Activated CD8-positive, alpha-beta memory T cell treated with anti-CD3 and anti-CD28 coated beads, Interleukin-2, amount 50 U/mL, for 24 hours (primary cell): ENCODE measurements around the gene NFATC1.

Source experiments
- DNase-seq: peaks from one replicate; pipeline ENCODE4 v3.0.0-alpha.2; 2020; ENCODE audit errors: extremely low read depth

The NFATC1 gene

DNA sequence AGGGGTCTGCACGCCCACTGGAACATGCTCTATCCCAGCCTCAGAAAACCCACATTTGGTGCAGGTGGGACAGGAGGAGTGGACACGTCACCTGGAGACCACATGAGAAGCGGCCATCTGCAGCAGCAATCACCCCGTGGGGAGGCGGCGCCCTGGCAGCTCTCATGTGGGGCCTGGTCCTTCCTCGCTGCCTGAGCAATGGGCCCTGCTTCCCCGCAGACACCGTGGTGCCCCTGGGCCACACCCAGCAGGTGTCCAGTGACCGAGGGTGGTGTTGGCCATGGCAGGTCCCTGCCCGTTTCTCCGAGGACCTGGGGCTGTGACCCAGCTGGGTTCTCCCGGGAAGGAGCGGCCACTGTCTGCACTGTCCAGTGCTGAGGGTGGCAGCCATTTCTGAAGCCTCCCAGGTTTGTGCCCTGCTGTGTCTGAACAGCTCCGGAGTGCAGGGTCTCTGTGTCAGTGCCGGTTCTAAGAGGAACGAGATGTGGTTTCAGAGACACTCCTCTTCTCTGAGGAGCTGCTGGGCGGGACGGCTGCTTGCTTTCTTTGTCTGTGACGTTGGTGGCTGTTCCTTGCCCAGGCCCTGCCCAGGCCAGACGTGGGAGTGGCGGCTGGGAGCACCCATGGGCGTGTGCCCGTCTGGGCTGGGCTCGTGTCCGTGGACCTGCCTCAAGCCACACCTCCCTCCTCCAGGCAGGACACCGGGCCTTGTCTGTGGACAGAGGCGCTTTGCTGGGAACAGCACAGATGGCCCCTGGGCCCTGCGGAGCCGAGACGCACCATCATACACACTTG lies 44.8 kb downstream of the NFATC1 start:
- no peak for DNase-seq

DNA sequence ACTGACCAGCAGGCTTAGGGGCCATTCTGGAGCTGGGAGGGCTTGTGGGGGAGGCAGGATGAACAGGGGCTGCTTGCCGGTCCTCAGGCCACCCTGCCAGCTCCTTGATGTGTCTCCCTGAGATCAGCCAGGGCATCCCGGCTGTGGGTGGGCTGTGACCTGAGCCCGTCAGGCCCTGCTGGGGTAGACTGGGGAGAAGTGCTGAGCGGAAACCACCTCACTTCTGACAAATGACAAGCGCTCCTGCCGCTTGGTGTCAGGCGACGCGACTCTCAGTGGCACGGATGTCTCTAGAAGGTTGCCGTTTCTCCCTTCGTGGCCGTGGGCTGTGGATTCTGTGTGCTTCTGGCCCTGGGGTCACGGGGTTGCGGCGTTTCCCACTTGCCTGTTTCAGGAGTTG lies 45.7 kb downstream of the NFATC1 start:
- no peak for DNase-seq

DNA sequence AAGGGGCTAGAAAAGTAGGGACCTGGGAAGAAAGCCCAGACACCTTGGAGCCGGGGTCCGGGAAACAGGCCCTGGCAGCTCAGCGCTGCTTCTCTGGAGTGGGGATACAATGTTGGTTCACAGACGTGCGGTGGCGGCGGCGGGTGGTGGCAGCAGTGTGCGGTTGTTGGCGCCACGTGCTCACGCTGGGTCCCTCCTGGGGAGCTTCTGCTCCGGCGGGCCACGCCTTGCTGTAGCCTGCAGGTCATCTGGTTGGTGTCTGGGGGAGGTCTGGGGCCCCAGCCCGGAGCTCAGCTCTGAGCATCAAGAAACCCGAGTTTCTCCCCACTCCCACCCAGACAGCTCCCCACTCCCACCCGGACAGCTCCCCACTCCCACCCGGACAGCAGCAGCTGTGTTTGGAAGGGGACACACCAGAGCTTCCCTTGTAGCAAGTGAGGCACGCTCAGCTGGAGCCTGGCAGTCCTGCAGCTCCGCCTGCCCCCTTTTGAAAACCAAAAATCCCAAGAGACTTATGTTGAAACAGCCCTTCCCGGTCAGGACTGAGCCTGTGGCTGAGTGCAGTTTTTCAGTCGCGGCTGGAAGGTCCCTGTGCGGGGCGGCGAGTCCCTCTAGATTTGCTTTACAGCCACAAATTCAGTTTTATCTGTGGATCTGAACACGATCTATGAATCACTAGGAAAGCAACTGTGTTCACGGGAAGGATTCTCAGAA lies 46.9 kb downstream of the NFATC1 start:
- DNase-seq: no peak

DNA sequence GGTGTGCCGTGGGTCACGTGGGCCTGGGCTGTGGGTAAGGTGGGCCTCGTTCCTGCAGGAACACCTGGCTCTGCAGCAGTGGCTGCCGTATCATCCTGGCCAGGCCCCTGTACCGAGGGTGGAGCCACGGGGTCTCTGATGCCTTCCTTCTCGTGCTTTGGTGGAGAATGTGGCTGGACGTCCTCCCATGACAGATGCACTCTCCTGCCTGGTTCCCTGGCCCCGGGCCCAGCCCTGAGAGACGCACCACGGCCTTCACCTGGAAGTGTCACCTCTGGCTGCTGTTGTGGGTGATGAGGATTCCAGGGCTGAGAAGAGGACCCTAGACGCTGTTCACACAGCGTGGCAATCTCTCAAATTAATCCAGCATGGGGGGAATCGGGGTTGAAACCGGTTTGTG lies 49.5 kb downstream of the NFATC1 start:
- DNase-seq: no peak

DNA sequence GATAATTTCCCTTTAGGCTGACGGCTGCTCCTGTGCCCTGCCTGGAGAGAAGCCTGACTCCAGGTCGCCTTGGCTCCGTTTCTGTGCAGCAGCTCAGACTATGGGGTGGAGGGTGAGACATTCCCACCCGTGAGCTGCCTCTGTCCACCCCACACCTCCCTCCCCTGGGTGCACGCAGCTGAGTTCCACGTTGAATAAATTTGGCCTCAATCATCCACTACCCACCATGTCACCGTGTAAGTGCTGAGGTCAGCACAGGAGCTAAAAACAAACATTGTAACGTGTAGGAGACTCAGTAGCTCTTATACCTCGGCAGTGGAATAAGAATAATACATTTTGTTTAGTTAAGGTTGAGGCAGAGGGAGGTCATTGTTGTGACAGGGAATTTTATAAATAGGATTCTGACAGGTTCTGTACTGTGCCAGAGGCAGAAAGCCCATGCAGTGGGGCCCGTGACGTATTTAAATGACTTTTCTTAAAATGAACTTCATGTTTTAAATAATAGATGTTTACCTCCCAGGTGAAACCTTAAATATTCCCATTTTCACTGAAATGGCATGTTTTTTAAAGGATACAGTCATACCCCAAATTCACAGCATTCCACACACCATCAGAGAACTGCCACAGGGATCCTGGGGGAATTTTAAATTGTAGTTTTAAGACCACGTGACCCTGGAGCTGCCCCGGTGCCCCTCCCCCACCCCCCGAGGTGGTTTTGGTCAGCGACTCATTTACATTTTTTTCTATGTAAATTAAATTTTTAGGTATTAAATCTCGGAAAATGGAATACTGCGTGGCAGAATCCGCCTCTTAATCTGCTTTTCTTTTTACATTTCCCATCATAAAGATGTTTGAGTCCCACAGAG lies 50.2 kb downstream of the NFATC1 start:
- DNase-seq: no peak

DNA sequence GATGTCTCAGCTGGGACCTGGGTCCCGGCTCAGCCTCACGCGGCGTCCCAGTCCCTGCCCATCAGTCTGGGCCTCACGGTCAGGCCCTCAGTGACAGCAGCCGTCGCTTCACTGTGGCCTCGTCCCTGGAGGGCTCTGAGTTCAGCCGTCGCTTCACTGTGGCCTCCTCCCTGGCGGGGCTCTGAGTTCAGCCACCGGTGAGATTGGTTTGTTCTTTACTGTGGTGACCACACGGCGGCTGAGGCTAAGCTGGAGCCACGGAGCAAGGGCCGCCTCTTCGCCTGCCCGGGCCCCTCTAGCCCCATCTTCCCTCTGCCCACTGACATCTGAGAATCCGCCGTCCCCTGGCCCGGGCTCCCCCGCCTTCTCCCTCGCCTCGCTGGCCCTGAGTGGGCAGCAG lies 51.2 kb downstream of the NFATC1 start:
- DNase-seq: no peak

DNA sequence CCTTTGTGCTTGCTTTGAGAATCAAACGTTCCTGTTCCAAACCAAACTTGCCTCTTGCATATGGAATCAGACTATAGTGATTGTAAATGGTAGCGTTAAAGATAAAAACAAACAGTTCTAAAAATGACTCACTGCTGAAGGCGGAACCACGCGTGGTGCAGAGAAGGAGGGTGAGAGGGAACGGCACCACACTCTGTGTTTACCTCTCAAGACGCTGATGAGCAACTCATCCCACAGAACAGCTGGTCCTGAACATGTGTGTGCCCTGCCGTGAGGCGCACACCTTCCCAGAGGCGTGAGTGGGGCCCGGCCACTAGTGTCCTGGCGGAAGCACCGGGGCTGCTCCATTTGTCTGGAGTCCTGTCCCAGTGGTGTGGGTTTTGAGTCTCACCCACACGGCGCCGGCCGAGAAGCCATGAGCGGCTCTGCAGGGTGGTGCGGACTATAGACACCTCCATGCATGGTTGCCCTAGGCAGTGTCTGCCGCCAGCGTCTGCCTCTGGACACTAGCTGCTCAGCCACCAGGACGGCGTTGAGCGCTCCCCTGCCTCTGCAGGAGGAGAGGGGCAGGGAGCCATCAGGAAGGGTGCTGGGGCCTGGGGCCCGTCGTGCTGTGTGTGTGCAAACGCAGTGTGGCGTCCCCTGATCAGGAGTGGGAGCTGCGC lies 52.1 kb downstream of the NFATC1 start:
- no peak for DNase-seq

DNA sequence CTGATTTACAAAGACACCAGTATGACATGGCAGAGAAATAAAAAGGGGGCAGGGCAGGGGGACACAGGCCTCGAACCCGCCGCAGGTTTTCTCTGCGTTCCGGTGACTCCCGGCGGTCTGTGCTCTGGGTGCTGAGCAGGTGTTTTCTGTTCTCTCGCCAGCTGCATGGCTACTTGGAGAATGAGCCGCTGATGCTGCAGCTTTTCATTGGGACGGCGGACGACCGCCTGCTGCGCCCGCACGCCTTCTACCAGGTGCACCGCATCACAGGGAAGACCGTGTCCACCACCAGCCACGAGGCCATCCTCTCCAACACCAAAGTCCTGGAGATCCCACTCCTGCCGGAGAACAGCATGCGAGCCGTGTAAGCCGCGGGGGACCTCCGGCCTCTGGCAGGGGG lies 52.9 kb downstream of the NFATC1 start:
- DNase-seq: no peak

DNA sequence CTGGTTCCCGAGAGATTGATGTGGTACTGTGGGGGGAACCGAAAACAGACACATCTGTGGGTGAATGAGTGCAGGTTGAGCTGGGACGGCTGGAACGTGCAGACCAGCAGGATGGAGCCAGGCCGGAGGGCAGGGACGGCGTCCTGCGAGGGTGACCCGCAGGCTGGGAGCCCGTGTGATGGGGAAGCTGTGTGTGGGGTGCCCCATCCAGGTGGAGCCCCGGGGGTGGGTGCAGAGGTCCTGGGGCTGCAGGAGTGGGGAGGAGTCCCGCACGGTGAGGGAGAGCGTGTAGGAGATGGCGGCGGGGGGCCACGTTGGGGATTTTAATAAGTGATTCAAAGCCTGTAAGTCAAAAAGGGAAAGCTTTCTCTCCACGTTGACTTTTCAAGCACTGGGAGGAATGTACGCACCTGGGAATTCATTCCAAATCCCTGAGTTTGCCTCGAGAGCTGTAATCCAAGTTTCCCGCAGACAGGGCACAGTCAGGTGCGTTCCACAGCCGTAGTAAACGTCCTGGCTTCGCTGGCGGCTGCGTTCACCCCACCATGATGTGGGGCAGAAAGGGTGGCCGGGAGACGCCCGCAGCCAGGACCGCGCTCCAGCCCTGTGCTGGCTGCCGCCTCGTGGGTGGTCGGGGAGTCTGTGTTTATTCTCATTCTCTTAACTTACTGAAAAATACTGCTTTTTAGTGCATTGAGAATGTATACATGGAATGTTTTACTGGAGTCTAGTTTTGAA lies 54.0 kb downstream of the NFATC1 start:
- no peak for DNase-seq

DNA sequence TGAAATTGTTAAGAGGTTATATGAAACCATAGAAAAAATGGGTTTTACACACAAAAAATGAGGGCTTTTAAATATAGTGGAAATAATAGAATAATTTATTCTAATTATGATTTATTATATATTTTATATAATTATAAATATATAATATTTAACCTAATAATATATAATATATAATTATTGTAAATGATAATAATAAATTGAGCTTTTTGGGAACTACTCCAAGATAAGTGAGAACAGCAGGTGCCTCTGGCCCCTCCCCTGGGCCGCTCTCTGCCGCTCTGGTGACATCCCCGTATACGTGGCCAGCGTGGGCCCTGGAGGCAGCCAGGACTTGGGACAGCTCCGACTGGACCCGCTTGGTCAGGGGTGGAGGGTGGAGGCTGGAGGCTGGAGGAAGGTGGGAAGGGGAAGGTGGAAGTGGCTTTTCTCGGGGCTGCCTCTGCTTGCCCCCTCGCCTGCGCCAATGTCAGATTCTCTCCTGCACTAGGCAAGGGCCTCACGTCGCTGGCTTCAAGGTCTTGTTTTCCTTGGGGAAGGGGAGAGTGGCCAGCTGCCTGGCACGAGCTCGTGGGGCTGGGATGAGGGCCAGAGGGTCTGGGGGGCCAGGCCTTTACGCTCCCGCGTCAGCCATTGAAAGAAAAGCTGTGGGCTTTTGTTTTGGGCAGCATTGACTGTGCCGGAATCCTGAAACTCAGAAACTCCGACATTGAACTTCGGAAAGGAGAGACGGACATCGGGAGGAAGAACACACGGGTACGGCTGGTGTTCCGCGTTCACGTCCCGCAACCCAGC lies 54.8 kb downstream of the NFATC1 start:
- DNase-seq: no peak

DNA sequence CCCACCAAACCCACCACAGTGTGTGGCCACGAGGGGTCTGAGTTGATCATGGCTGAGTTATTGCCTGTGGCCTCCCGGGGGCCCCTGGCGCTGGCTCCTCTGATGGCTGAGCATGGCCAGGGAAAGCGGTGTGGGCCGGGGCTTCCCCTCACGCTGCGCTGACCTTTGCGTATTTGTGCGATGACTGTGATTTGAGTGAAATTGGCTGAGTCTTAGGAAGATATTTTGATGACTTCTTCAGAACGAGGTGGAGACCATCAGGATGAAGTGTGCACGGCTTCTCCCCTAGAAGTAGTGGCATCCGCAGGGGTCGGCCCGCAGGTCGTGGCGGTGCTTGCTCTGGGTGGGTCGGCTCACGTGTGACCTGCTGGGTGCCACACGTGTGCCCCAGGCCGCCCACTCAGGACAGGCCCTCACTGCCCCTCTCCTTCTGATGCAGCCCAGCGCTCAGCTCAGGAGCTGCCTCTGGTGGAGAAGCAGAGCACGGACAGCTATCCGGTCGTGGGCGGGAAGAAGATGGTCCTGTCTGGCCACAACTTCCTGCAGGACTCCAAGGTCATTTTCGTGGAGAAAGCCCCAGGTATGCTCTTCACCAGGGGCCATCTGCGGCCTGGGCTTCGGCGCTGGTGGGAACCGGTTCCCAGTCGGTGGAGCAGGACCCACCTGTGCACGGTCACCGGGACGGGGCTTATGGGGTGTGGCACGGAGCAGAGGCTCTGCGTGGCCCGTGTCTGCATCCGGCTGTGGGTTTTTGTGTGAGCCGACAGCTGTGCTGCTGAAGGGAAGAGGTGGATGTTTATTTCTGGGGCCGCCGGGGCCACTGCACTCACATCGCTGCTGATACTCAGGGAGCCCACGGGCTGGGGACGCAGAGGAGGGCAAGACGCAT lies 55.8 kb downstream of the NFATC1 start:
- DNase-seq: no peak

DNA sequence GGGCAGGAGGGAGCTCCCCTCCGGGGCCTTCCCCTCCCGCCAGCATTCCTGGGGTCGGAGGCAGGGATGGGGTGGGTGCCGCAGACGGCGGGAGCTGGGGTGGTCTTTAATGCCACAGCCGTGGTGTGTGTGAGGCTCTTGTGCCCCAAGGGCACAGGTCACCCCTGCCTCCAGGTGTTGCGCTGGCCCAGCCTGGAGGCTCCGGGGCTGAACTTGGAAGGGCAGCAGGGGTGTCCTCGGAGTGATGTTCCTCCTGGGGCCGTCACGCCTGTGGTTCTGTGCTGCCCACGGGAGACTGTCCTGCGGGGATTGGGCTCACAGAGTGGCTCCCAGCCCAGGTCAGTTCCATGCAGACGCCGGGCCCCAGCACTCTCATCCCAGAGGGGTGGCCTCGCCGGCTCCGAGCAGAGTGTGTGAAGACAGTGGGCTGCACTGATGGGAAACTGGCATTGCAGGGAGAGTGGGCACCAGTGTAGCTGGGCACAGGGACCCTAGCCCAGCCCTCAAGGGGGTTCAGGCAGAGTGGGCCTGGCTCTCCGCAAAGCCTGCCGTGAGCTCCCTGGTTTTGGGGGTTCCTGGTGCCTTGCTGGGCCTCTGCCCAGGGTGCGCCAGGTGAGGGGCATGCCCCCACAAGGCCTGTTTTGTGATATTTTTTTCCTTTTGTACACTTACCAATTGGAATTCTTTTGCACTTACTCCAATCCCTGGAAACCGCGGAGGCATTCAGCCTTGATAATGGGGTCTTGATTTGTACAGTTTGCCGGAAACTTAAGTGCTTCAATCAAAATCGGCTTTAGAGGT lies 56.7 kb downstream of the NFATC1 start:
- DNase-seq: no peak

DNA sequence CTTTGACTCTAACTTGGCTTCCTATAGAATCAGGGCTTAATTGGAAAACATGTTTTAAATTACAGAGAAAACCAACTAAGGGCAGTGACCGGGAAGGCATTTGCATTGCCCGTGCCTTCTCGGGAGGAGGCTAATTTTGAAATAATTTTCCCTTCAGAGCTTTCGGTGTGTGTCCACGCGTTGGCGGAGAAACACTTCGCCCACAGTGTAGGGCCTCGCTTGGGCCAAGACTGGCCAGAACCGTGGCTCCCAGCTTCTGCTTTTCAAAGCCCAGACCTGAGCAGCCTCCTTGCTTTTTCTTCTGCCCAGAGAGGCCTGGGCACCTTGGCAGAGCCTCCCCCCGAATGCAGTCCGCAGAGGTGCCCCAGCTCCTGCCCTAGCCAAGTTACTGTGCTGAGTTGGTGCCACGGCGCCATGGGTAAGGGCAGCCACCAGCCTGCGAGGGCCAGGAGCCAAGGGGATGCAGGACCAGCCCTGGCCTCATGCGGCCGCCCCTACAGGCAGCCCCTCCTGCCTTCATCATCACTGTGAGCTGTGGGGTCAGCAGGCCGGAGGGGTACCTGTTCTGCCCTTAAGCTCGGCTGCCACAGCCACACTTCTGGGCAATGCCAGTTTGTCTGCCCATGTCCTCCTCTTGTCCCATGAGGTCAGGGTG lies 57.4 kb downstream of the NFATC1 start:
- DNase-seq: no peak

DNA sequence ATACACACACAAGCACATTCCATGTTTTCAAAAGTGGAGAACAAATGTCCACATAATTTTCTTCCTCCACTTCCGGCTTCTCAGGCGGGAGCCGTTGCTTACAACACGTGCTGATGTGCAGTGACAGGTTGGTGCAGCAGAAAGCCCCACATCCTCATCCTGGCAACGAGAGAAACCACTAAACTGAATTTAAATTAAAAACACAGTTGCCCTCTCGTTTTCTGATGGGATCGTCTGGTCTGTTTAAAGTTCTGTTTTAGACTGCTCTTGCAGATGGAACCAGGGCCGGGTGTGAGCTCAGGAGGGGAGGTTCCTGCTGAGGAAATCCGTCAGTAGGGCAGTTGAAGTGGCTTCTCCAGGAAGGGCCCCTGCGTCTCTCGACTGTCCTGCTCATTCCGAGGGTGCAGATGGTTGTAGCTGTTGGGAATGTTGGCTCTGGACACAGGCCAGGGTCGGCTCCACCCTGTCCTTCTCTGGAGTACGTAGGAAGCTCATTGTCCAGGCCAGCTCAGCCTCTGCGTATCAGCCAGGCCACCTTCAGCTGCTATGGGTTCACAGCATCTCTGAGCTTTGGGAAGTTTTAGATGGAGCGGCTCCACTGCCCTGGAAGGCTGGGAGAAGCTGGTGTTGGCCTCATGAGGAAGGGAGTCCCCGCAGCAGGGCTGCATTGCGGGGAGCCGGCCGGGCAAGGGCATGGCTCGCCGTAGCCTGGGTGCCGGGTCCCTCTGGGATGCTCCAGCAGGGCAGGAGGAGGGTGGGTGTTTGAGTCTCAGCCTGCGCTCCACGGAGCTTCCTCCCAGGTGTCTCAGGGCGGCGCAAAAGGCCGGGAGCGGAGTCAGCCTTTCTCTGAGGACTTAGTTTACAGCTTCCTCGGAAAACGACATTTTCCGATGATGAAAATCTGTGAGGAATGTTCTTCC lies 58.3 kb downstream of the NFATC1 start:
- DNase-seq: no peak

DNA sequence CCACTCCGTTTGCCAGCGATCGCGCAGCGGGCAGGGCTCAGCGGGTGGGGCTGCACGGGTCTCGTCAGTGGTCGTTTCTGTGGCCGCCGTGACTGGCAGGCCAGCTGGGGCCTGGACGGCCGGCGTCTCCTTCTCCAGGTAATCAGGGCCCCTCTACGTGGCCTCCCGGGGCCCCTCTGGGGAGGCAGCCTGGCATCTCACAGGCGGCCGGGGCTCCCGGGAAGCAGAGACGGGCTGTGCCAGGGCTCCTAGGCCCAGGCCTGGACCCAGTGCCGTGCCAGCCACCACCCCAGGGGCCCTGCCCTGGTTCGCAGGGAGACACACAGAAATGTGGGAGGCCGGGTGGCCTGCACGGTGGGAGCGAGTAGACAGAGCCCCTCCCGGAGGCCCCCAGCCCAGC lies 59.5 kb downstream of the NFATC1 start:
- DNase-seq: no peak

DNA sequence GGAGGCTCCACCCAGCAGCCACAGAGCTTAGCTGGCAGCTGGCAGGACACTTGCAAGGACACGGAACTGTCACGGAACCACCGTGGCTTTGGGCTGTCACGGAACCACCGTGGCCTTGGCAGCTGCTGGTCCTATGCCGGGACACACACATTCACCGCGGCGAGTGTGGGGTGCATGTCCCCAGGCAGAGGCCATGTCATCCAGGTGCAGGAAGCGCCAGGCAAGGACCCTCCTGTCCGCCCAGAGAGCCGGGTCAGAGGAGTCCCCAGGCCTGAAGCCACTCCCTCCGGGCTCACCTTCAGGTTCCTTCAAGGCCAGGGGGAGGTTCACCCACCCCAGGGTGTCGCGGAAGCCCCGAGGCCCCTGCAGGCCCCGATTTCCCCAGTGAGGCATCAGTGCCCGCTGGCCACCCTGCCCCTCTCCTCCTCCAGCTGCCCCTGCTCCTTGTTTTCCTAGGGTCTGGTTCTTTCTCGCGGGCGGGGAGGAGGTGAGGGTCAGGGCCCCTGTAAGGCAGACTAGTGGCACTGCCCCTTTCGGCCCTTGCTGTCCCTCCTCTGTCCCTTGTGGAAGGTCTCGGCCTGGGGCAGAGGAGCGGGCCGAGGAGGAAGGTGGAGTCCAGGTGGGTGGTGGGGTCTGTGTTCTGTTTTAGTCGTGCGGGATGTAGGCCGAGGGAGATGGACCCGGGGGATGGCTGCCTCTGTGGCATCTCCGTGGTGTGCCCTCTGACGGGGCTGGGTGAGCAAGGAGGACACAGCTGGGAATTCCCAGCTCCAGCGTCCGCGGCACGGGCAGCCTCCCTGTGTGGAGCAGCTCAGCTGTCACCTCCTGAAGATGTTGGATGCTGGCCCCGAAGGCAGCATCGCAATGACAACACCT lies 60.6 kb downstream of the NFATC1 start:
- no peak for DNase-seq
